ENCODE results near the gene MT2A. TPM values are rescaled to one million over a fixed set of nuclear protein-coding genes. Genes with fewer than 3 reads are reported as not detected.
A peak's percentile ranks its signal among the peaks of the same experiment; 100 is the strongest.

MT2A gene
- total and polyA plus RNA-seq, 2 of the 4 experiments (the other 2 are of a cell fraction): 25.5 to 621 TPM

DNA sequence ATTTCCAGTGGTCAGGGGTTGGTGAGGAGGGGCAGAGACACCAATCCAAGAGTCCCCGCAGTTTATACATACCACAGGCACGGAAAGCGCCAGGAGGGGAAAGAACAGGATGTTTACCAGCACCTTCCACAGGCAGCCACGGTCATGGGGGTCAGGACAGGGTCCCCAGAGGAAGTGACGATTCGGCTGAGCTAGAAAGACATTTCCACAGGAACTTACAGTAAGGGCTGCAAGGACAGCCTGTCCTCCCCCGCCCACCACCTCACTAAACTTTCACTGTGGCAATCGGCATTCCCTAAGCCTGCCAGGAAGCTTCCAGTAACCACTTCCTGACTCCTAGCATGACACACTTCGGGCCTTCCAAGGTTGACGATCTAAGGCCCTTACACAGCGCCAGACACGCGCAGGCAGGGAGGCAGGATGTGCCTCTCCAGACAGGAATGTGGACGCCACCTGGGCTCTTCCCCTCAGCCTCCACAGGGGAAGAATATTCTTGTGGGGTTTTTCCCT is 1.2 kb upstream of the MT2A start (continued):
- no peak for TF ChIP-seq SMC3 (IDR thresholded peaks at IDR 0.05; ENCODE audit: low read depth, low read length)

DNA sequence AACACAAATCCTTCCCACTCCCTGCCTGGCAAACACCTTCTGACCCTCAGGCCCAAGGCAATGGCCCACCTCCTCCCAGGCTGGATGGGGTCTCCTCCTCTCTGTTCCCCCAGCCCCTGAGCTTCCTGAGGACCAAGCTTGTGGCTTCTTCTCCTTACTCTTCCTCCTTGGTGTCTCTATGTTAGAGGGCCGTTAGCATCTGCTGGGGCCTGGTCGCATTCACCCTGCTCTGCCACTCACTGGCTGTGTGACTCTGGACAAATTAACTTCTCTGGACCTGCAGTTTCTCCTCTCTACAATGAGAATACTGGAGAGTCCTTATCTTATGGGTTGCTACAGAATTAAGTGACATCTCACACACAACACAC is 725 bp upstream of the MT2A start:
- Histone ChIP-seq H3K36me3 (ENCODE audit: control insufficient read depth, insufficient read depth, low read length) (no peaks in the 10 kb centered on the region), H3K4ac (ENCODE audit: low read depth, low read length) (peak overlapping the region; percentile 99), H3K18ac (ENCODE audit: low read depth, low read length) (peak overlapping the region; percentile 28), H2AK9ac (replicated peaks; ENCODE audit: low read depth, low read length, poor library complexity) (peak overlapping the region; percentile 95), H2AK5ac (ENCODE audit: low read depth, low read length) (peak overlapping the region; percentile 97), H4K91ac (ENCODE audit: insufficient read depth, low read depth, low read length) (peak overlapping the region; percentile 98), H3K9me3 (ENCODE audit: control insufficient read depth, insufficient read depth, low read length) (no peaks in the 10 kb centered on the region), H2BK5ac (ENCODE audit: low read depth, low read length, poor library complexity, severe bottlenecking) (peak overlapping the region; percentile 95), H3K27ac (ENCODE audit: insufficient read depth, low read length) (peak overlapping the region; percentile 99), H2BK20ac (ENCODE audit: low read depth, low read length) (peak overlapping the region; percentile 96), H4K20me1 (ENCODE audit: insufficient read depth, low read length) (peaks cover 11% of the 10 kb centered on the region), H4K5ac (ENCODE audit: low read depth, low read length) (peak overlapping the region; percentile 97), H2AFZ (replicated peaks; ENCODE audit: low read length, poor library complexity) (peak overlapping the region; percentile 87), H3K14ac (replicated peaks; ENCODE audit: low read depth, low read length) (peak overlapping the region; percentile 99), H3K4me3 (ENCODE audit: insufficient read depth, low read depth, low read length) (peak overlapping the region; percentile 34; the same call in 1 of the 2 replicates), H3K9me1 (ENCODE audit: insufficient read depth, low read length) (peaks cover 22% of the 10 kb centered on the region), H3K23ac (ENCODE audit: low read depth, low read length) (peak overlapping the region; percentile 99), H2BK120ac (ENCODE audit: low read depth, low read length) (peak overlapping the region; percentile 97), H4K8ac (ENCODE audit: low read depth in 2 of 2, low read length in 2 of 2) (peak overlapping the region; percentile 96 to 98), H3K56ac (ENCODE audit: extremely low read depth, insufficient read depth, low read length) (peak overlapping the region; percentile 92), H2BK15ac (ENCODE audit: low read depth, low read length) (peak overlapping the region; percentile 97), H3K4me1 (ENCODE audit: control insufficient read depth, insufficient read depth, low read length) (peaks cover 30% of the 10 kb centered on the region), H3K79me1 (ENCODE audit: low read depth in 1 of 2, low read length in 2 of 2) (peaks cover 0 to 41% of the 10 kb centered on the region in 2 experiments; a peak in 3 of 4 replicates), H3K9ac (ENCODE audit: low read depth, low read length) (peak overlapping the region; percentile 83), H3K4me2 (ENCODE audit: low read depth, low read length) (peak overlapping the region; percentile 64), H3K27me3 (ENCODE audit: control insufficient read depth, insufficient read depth, low read length) (no peaks in the 10 kb centered on the region)
- in situ Hi-C loops (cut with MboI; ENCODE audit: low sequenced_read_pairs): no loop called here
- dilution Hi-C loops (cut with HindIII; ENCODE audit: low sequenced_read_pairs, unreplicated experiment): no loop called here
- no peak for DNase-seq
- CTCF ChIA-PET: no interaction called here
- intact Hi-C loops (cut with micrococcal nuclease): loop anchor here (2.0 to 10.0 kb wide), 4 partner anchors 19 to 253 kb away; partner anchors contain the start of gene MT1X
- WGBS, 2 experiments (ENCODE audit: extremely low coverage in 2 of 2, insufficient read length in 1 of 2): no CpG with 5 or more reads among the region's 2 CpGs
- TF ChIP-seq MXI1 (IDR thresholded peaks at IDR 0.05; ENCODE audit: borderline replicate concordance, low read depth, low read length): no peak
- TF ChIP-seq, protein P1, sequence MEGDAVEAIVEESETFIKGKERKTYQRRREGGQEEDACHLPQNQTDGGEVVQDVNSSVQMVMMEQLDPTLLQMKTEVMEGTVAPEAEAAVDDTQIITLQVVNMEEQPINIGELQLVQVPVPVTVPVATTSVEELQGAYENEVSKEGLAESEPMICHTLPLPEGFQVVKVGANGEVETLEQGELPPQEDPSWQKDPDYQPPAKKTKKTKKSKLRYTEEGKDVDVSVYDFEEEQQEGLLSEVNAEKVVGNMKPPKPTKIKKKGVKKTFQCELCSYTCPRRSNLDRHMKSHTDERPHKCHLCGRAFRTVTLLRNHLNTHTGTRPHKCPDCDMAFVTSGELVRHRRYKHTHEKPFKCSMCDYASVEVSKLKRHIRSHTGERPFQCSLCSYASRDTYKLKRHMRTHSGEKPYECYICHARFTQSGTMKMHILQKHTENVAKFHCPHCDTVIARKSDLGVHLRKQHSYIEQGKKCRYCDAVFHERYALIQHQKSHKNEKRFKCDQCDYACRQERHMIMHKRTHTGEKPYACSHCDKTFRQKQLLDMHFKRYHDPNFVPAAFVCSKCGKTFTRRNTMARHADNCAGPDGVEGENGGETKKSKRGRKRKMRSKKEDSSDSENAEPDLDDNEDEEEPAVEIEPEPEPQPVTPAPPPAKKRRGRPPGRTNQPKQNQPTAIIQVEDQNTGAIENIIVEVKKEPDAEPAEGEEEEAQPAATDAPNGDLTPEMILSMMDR (conservative IDR thresholded peaks at IDR 0.05; ENCODE audit: low read depth, low read length): no peak
- no peak for TF ChIP-seq RFX5 (IDR thresholded peaks at IDR 0.05; ENCODE audit: low read depth, low read length)
- no peak for TF ChIP-seq CHD1 (IDR thresholded peaks at IDR 0.05; ENCODE audit: low read depth, low read length)
- no peak for ATAC-seq (ENCODE audit: low read depth)
- no TSS peak for BruUV-seq (replicated peaks)
- POLR2A ChIA-PET (ENCODE audit: unreplicated experiment): interaction anchor here (2.5 kb wide), 1 partner anchor 18 kb away, joined by 37 read pairs; the partner anchor contains the start of gene MT1E
